Smooth muscle cell (in vitro differentiated cells): ENCODE results near the gene ATP8B1. TPM values are rescaled to one million over a fixed set of nuclear protein-coding genes. Genes with fewer than 3 reads are reported as not detected.

ENCODE experiments used
- DNase-seq: peaks from one replicate; lab custom pipeline; 2025; ENCODE audit not compliant: unreplicated experiment; lab: John Stamatoyannopoulos, UW
- H2AFZ ChIP-seq: fragments of 200-600 bp; sonication (generic); 2 replicates; pipeline ENCODE4 v1.6.0; 2016; ENCODE audit warnings: antibody characterized with exemption, low read depth, mild to moderate bottlenecking
- H3F3A ChIP-seq: fragments of 200-600 bp; sonication (generic); 2 replicates; pipeline ENCODE4 v1.6.0; 2017; ENCODE audit warnings: antibody characterized with exemption, low read depth
- H3K27ac ChIP-seq: fragments of 200-600 bp; sonication (generic); 2 replicates; pipeline ENCODE4 v1.5.1; 2016; ENCODE audit warnings: low read depth, mild to moderate bottlenecking
- H3K27me3 ChIP-seq: fragments of 200-600 bp; sonication (generic); 2 replicates; pipeline ENCODE4 v1.6.1; 2016; ENCODE audit warnings: low read depth, mild to moderate bottlenecking
- H3K36me3 ChIP-seq: fragments of 200-600 bp; sonication (generic); 2 replicates; pipeline ENCODE4 v1.5.1; 2016; ENCODE audit warnings: low read depth
- H3K4me1 ChIP-seq: fragments of 200-600 bp; sonication (generic); 2 replicates; pipeline ENCODE4 v1.5.1; 2016; ENCODE audit warnings: low read depth
- H3K4me2 ChIP-seq: fragments of 200-600 bp; sonication (generic); 2 replicates; pipeline ENCODE4 v1.6.0; 2016; ENCODE audit warnings: mild to moderate bottlenecking
- H3K4me3 ChIP-seq: fragments of 200-600 bp; sonication (generic); 2 replicates; pipeline ENCODE4 v1.5.1; 2016; ENCODE audit warnings: mild to moderate bottlenecking
- H3K79me2 ChIP-seq: fragments of 200-600 bp; sonication (generic); 2 replicates; pipeline ENCODE4 v1.6.0; 2016; ENCODE audit warnings: low read depth, mild to moderate bottlenecking
- H3K9ac ChIP-seq: fragments of 200-600 bp; sonication (generic); 2 replicates; pipeline ENCODE4 v1.6.0; 2016; ENCODE audit warnings: low read depth
- H3K9me3 ChIP-seq: fragments of 200-600 bp; sonication (generic); replicated peaks from 2 replicates; pipeline ENCODE4 v1.5.1; 2016; ENCODE audit warnings: low read depth
- H4K20me1 ChIP-seq: fragments of 200-600 bp; sonication (generic); 2 replicates; pipeline ENCODE4 v1.6.0; 2016; ENCODE audit warnings: low read depth
- CTCF ChIP-seq: fragments of 200-600 bp; sonication (generic); IDR thresholded peaks from 2 replicates; pipeline ENCODE4 v1.5.1; 2017; ENCODE audit warnings: borderline replicate concordance, mild to moderate bottlenecking, antibody characterized with exemption; ENCODE audit not compliant: insufficient read depth, poor library complexity, severe bottlenecking
- WGBS: methylation state at CpG from one replicate; pipeline ENCODE4 v1.1.7; 2016; ENCODE audit warnings: low lambda C conversion rate; 5-methylcytosine and 5-hydroxymethylcytosine counted together
- polyA plus RNA-seq: library from polyadenylated mRNA; unstranded; fragments of >200 nt; fragmentation: Nextera tagmentation; extraction: Ambion mirVana; gene quantifications from 2 replicates; pipeline ENCODE4 v1.2.1, GENCODE V29; 2016
- total RNA-seq: library from RNA; depleted of rRNA; stranded (reverse); fragments of >200 nt; gene quantifications from 2 replicates; pipeline ENCODE4 v1.2.3, GENCODE V29; 2014

ATP8B1 gene
- total and polyA plus RNA-seq, 2 experiments from 2014 or later: 1.1 to 6.1 TPM

- Histone ChIP-seq H3K4me1 (peaks cover 13% of the 10 kb centered on the region), H4K20me1 (no peaks in the 10 kb centered on the region), H3K27ac (peak overlapping the region; percentile 83), H3K27me3 (no peaks in the 10 kb centered on the region), H3K79me2 (no peaks in the 10 kb centered on the region), H3K36me3 (no peaks in the 10 kb centered on the region), H3F3A (peaks cover 4% of the 10 kb centered on the region), H3K9me3 (no peaks in the 10 kb centered on the region), H2AFZ (peak overlapping the region; percentile 31), H3K4me3 (no peak overlapping the region), H3K4me2 (peak overlapping the region; percentile 59), H3K9ac (no peak overlapping the region)
- DNase-seq: no peak
- no peak for TF ChIP-seq CTCF
- WGBS: 33% methylated on average over 2 of the region's 2 CpGs
These were observed 22.8 kb downstream of the ATP8B1 start for GRCh38 chr18:57780318-57780705.

GRCh38 chr18:57776767-57777166, 26.3 kb downstream of the ATP8B1 start:
- Histone ChIP-seq H3F3A (peaks cover 4% of the 10 kb centered on the region), H3K9me3 (no peaks in the 10 kb centered on the region), H3K4me3 (no peak overlapping the region), H3K4me1 (peaks cover 13% of the 10 kb centered on the region), H4K20me1 (no peaks in the 10 kb centered on the region), H3K27ac (no peak overlapping the region), H3K36me3 (no peaks in the 10 kb centered on the region), H3K4me2 (no peak overlapping the region), H3K27me3 (no peaks in the 10 kb centered on the region), H3K9ac (no peak overlapping the region), H2AFZ (no peak overlapping the region), H3K79me2 (no peaks in the 10 kb centered on the region)
- DNase-seq: no peak
- 12% methylated on average over 4 of the region's 4 CpGs for WGBS
- TF ChIP-seq CTCF: no peak

GRCh38 chr18:57776354-57776753, 26.8 kb downstream of the ATP8B1 start:
- Histone ChIP-seq H2AFZ (no peak overlapping the region), H3K4me3 (no peak overlapping the region), H3K4me1 (peaks cover 12% of the 10 kb centered on the region), H3K27me3 (no peaks in the 10 kb centered on the region), H3F3A (peaks cover 4% of the 10 kb centered on the region), H3K4me2 (no peak overlapping the region), H3K9me3 (no peaks in the 10 kb centered on the region), H4K20me1 (no peaks in the 10 kb centered on the region), H3K9ac (no peak overlapping the region), H3K79me2 (no peaks in the 10 kb centered on the region), H3K36me3 (no peaks in the 10 kb centered on the region), H3K27ac (no peak overlapping the region)
- no peak for DNase-seq
- 89% methylated on average over 3 of the region's 3 CpGs for WGBS
- TF ChIP-seq CTCF: no peak

GRCh38 chr18:57775937-57776336, 27.2 kb downstream of the ATP8B1 start:
- Histone ChIP-seq H3K79me2 (no peaks in the 10 kb centered on the region), H3K36me3 (no peaks in the 10 kb centered on the region), H3K4me2 (no peak overlapping the region), H4K20me1 (no peaks in the 10 kb centered on the region), H3F3A (peaks cover 4% of the 10 kb centered on the region), H3K9me3 (no peaks in the 10 kb centered on the region), H2AFZ (no peak overlapping the region), H3K27ac (no peak overlapping the region), H3K4me3 (no peak overlapping the region), H3K9ac (no peak overlapping the region), H3K4me1 (peaks cover 8% of the 10 kb centered on the region), H3K27me3 (no peaks in the 10 kb centered on the region)
- no peak for TF ChIP-seq CTCF
- no peak for DNase-seq
- 94% methylated on average over 3 of the region's 3 CpGs for WGBS
